Hepatocyte (in vitro differentiated cells): ENCODE measurements around the gene TXNDC11.

Experiments used
- EZH2 ChIP-seq: fragments of 200-600 bp; sonication (generic); IDR thresholded peaks from 2 replicates; pipeline ENCODE4 v1.6.1; 2016; ENCODE audit warnings: antibody characterized with exemption, mild to moderate bottlenecking, borderline replicate concordance
- EZH2phosphoT487 ChIP-seq: fragments of 200-600 bp; sonication (generic); IDR thresholded peaks from one replicate; pipeline ENCODE4 v1.6.1; 2018; ENCODE audit warnings: antibody characterized with exemption, mild to moderate bottlenecking, low read depth, moderate library complexity; ENCODE audit not compliant: unreplicated experiment, severe bottlenecking
- TF ChIP-seq, protein P1 (sequence below): fragments of 200-600 bp; sonication (generic); IDR thresholded peaks from 2 replicates; pipeline ENCODE4 v1.5.1; 2016; ENCODE audit warnings: antibody characterized with exemption, mild to moderate bottlenecking; ENCODE audit not compliant: poor library complexity

DNA sequence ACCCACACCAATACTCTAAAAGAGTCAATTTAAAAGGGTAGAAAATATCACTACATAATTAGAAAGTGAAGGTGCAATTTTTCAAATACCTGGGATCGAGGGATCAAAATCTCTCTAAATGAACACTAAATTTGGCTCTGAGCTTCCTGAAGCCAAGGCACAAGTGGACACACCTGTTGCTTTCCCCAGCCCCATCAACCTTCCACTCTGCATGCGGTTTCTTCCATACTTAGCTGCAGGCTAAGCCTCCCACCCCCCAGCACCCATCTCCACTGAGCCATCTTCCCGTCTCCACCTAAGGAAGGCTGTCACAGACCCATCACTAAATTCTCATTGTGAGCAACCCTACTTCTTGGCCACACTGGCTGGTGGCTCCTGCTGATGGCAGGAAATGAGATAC is 30.5 kb downstream of the TXNDC11 start:
- TF ChIP-seq, protein P1, sequence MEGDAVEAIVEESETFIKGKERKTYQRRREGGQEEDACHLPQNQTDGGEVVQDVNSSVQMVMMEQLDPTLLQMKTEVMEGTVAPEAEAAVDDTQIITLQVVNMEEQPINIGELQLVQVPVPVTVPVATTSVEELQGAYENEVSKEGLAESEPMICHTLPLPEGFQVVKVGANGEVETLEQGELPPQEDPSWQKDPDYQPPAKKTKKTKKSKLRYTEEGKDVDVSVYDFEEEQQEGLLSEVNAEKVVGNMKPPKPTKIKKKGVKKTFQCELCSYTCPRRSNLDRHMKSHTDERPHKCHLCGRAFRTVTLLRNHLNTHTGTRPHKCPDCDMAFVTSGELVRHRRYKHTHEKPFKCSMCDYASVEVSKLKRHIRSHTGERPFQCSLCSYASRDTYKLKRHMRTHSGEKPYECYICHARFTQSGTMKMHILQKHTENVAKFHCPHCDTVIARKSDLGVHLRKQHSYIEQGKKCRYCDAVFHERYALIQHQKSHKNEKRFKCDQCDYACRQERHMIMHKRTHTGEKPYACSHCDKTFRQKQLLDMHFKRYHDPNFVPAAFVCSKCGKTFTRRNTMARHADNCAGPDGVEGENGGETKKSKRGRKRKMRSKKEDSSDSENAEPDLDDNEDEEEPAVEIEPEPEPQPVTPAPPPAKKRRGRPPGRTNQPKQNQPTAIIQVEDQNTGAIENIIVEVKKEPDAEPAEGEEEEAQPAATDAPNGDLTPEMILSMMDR = no peak
- no peak for TF ChIP-seq EZH2
- no peak for TF ChIP-seq EZH2phosphoT487
